ENCODE data around the gene EXOC4. TPM values are rescaled to one million over a fixed set of nuclear protein-coding genes. Genes with fewer than 3 reads are reported as not detected.

EXOC4 gene
- total RNA-seq, 2 donors from 2014 or later: 106 to 115 TPM

DNA sequence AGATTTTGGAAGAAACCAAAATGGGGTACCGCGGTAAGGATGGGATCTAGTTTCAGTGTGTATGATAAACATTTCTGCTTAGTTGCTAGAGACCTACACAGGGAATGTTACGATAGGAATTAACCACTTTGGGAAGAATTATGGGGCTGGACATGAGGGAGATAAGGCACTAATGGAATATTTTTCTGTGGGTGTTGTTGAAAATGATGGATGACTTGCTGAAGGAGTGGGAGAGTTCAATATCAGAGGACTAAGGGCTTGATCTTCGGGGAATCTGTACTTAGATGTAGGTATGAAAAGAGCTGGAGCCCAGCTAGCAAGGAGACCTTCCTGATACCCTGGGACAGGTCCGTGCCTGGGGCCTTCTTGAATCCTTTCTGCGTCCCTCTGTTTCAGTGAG lies 303.7 kb downstream of the EXOC4 start:
- H3K27me3 ChIP-seq (ENCODE audit: control insufficient read depth, insufficient read depth, low read length, poor library complexity, severe bottlenecking): no peaks in the 10 kb centered on the region
- H3K27ac ChIP-seq (ENCODE audit: low read depth, low read length): no peak overlapping the region
- no peak for DNase-seq
- Mint-ChIP-seq H3K27me3 (ENCODE audit: insufficient read depth) (no peaks in the 10 kb centered on the region), H3K4me1 (no peaks in the 10 kb centered on the region), H3K4me3 (no peak overlapping the region), H3K27ac (no peak overlapping the region), H3K36me3 (ENCODE audit: low read depth) (no peaks in the 10 kb centered on the region), H3K9me3 (no peaks in the 10 kb centered on the region)
- TF ChIP-seq, protein P1, sequence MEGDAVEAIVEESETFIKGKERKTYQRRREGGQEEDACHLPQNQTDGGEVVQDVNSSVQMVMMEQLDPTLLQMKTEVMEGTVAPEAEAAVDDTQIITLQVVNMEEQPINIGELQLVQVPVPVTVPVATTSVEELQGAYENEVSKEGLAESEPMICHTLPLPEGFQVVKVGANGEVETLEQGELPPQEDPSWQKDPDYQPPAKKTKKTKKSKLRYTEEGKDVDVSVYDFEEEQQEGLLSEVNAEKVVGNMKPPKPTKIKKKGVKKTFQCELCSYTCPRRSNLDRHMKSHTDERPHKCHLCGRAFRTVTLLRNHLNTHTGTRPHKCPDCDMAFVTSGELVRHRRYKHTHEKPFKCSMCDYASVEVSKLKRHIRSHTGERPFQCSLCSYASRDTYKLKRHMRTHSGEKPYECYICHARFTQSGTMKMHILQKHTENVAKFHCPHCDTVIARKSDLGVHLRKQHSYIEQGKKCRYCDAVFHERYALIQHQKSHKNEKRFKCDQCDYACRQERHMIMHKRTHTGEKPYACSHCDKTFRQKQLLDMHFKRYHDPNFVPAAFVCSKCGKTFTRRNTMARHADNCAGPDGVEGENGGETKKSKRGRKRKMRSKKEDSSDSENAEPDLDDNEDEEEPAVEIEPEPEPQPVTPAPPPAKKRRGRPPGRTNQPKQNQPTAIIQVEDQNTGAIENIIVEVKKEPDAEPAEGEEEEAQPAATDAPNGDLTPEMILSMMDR (conservative IDR thresholded peaks at IDR 0.05): no peak
- no peak overlapping the region for H3K4me3 ChIP-seq (ENCODE audit: low read length)
- H3K9ac ChIP-seq (ENCODE audit: extremely low read depth, low read length, poor library complexity, severe bottlenecking): no peak overlapping the region
- H3K4me1 ChIP-seq (ENCODE audit: control insufficient read depth, insufficient read depth, low read length): no peaks in the 10 kb centered on the region
- 92 to 96% methylated on average over 3 to 6 of the region's 6 CpGs for whole genome bisulfite sequencing, 2 experiments (ENCODE audit: insufficient coverage in 1 of 2, insufficient read length in 1 of 2)
- H3K36me3 ChIP-seq (ENCODE audit: control insufficient read depth, insufficient read depth, low read length): no peaks in the 10 kb centered on the region
- no peaks in the 10 kb centered on the region for H3K9me3 ChIP-seq (ENCODE audit: control insufficient read depth, low read length)

DNA sequence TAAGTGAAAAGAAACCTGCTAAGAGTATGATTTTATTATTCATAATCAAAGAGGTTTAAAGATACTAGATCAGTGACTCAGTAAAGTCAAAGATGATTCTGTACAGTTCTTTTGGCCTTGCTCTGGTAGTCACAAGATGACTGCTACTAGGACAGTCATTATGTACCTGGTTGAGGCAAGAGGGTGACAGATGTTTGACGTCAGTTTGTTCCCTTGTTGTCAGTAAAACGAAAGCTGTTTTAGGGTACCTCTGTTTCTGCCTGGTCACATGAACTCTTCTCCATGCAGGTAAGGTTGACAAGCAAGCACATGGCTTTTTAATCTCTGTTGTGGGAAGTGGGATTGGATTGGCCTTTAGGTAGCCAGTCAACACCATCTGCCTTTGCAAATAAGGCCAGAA lies 308.0 kb downstream of the EXOC4 start:
- H3K4me3 ChIP-seq (ENCODE audit: low read length): no peak overlapping the region
- no peak overlapping the region for H3K27ac ChIP-seq (ENCODE audit: low read depth, low read length)
- no peaks in the 10 kb centered on the region for H3K27me3 ChIP-seq (ENCODE audit: control insufficient read depth, insufficient read depth, low read length, poor library complexity, severe bottlenecking)
- H3K4me1 Mint-ChIP-seq: peaks cover 3% of the 10 kb centered on the region
- H3K4me1 ChIP-seq (ENCODE audit: control insufficient read depth, insufficient read depth, low read length): no peaks in the 10 kb centered on the region
- H3K9ac ChIP-seq (ENCODE audit: extremely low read depth, low read length, poor library complexity, severe bottlenecking): no peak overlapping the region
- no peak overlapping the region for H3K4me3 Mint-ChIP-seq
- WGBS, 2 experiments (ENCODE audit: insufficient coverage in 1 of 2, insufficient read length in 1 of 2): 90 to 100% methylated on average over 2 of the region's 2 CpGs
- H3K36me3 ChIP-seq (ENCODE audit: control insufficient read depth, insufficient read depth, low read length): no peaks in the 10 kb centered on the region
- DNase-seq: no peak
- no peaks in the 10 kb centered on the region for H3K9me3 ChIP-seq (ENCODE audit: control insufficient read depth, low read length)
- TF ChIP-seq, protein P1 (conservative IDR thresholded peaks at IDR 0.05): no peak
- H3K9me3 Mint-ChIP-seq: no peaks in the 10 kb centered on the region
- no peaks in the 10 kb centered on the region for H3K27me3 Mint-ChIP-seq (ENCODE audit: insufficient read depth)
- no peak overlapping the region for H3K27ac Mint-ChIP-seq
- no peaks in the 10 kb centered on the region for H3K36me3 Mint-ChIP-seq (ENCODE audit: low read depth)

GRCh38 chr7:133561396-133561795 lies 308.5 kb downstream of the EXOC4 start:
- Mint-ChIP-seq H3K27me3 (ENCODE audit: insufficient read depth) (no peaks in the 10 kb centered on the region), H3K27ac (no peak overlapping the region), H3K36me3 (ENCODE audit: low read depth) (no peaks in the 10 kb centered on the region), H3K4me1 (peaks cover 7% of the 10 kb centered on the region), H3K9me3 (no peaks in the 10 kb centered on the region), H3K4me3 (no peak overlapping the region)
- Histone ChIP-seq H3K9me3 (ENCODE audit: control insufficient read depth, low read length) (no peaks in the 10 kb centered on the region), H3K27ac (ENCODE audit: low read depth, low read length) (no peak overlapping the region), H3K27me3 (ENCODE audit: control insufficient read depth, insufficient read depth, low read length, poor library complexity, severe bottlenecking) (no peaks in the 10 kb centered on the region), H3K9ac (ENCODE audit: extremely low read depth, low read length, poor library complexity, severe bottlenecking) (no peak overlapping the region), H3K4me3 (ENCODE audit: low read length) (no peak overlapping the region), H3K4me1 (ENCODE audit: control insufficient read depth, insufficient read depth, low read length) (peaks cover 2% of the 10 kb centered on the region), H3K36me3 (ENCODE audit: control insufficient read depth, insufficient read depth, low read length) (no peaks in the 10 kb centered on the region)
- no peak for DNase-seq
- WGBS, 2 experiments (ENCODE audit: insufficient coverage in 1 of 2, insufficient read length in 1 of 2): 93 to 100% methylated on average over 3 of the region's 3 CpGs
- TF ChIP-seq, protein P1 (conservative IDR thresholded peaks at IDR 0.05): no peak
